ENCODE data around the gene CADM2.

DNA sequence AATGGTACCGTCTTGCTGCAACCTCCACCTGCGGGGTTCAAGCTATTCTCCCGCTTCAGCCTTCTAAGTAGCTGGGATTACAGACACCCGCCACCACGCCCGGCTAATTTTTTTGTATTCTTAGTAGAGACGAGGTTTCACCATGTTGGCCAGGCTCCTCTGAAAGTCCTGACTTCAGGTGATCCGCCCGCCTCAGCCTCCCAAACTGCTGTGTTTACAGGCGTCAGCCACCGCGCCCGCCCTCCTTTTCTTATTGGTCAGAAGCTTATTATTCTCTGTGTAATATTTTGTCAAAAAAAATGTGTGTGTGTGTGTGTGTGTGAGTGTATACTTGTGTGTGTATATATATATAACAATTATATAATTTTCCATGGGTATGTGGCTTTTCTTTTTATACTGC, 425.6 kb downstream of the CADM2 start:
- TF ChIP-seq, protein P1, sequence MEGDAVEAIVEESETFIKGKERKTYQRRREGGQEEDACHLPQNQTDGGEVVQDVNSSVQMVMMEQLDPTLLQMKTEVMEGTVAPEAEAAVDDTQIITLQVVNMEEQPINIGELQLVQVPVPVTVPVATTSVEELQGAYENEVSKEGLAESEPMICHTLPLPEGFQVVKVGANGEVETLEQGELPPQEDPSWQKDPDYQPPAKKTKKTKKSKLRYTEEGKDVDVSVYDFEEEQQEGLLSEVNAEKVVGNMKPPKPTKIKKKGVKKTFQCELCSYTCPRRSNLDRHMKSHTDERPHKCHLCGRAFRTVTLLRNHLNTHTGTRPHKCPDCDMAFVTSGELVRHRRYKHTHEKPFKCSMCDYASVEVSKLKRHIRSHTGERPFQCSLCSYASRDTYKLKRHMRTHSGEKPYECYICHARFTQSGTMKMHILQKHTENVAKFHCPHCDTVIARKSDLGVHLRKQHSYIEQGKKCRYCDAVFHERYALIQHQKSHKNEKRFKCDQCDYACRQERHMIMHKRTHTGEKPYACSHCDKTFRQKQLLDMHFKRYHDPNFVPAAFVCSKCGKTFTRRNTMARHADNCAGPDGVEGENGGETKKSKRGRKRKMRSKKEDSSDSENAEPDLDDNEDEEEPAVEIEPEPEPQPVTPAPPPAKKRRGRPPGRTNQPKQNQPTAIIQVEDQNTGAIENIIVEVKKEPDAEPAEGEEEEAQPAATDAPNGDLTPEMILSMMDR (IDR thresholded peaks at IDR 0.05; ENCODE audit: poor library complexity, severe bottlenecking) = no peak
- TF ChIP-seq POLR2AphosphoS5 (IDR thresholded peaks at IDR 0.05) (no peak), EP300 (conservative IDR thresholded peaks at IDR 0.05; ENCODE audit: poor library complexity, severe bottlenecking) (no peak), EZH2 (IDR thresholded peaks at IDR 0.05; ENCODE audit: borderline replicate concordance, insufficient read depth, low read length, poor library complexity, severe bottlenecking) (no peak), RAD21 (conservative IDR thresholded peaks at IDR 0.05) (no peak), SMC3 (conservative IDR thresholded peaks at IDR 0.05; ENCODE audit: poor library complexity) (no peak)

All from neural cell (in vitro differentiated cells).